ENCODE data around the gene PSAP. TPM values are rescaled to one million over a fixed set of nuclear protein-coding genes. Genes with fewer than 3 reads are reported as not detected.

PSAP gene
- total RNA-seq, 2 donors from 2014 or later, result 1,144 to 1,344 TPM

- no peak overlapping the region for H3K4me3 ChIP-seq
- no peaks in the 10 kb centered on the region for H3K9me3 ChIP-seq
- intact Hi-C loops (cut with DNase I), result no loop called here
- WGBS, result 74% methylated on average over 10 of the region's 10 CpGs
- H3K36me3 ChIP-seq, result no peaks in the 10 kb centered on the region
- no peaks in the 10 kb centered on the region for H3K4me1 ChIP-seq (replicated peaks)
- no peak for DNase-seq (ENCODE audit: low spot score)
- TF ChIP-seq CTCF (IDR thresholded peaks at IDR 0.05) (no peak), POLR2A (IDR thresholded peaks at IDR 0.05) (no peak), POLR2AphosphoS5 (IDR thresholded peaks at IDR 0.05) (no peak)
- H3K27me3 ChIP-seq (replicated peaks; ENCODE audit: insufficient read depth), result no peaks in the 10 kb centered on the region
- no peak overlapping the region for H3K27ac ChIP-seq
Observed at GRCh38 chr10:71797533-71798307, 53.3 kb downstream of the PSAP start.

GRCh38 chr10:71796749-71797405 lies 54.2 kb downstream of the PSAP start:
- TF ChIP-seq POLR2AphosphoS5 (IDR thresholded peaks at IDR 0.05), result no peak
- TF ChIP-seq CTCF (IDR thresholded peaks at IDR 0.05), result no peak
- TF ChIP-seq POLR2A (IDR thresholded peaks at IDR 0.05), result no peak
- Histone ChIP-seq H3K4me3 (no peak overlapping the region), H3K4me1 (replicated peaks) (no peaks in the 10 kb centered on the region), H3K27me3 (replicated peaks; ENCODE audit: insufficient read depth) (no peaks in the 10 kb centered on the region), H3K36me3 (no peaks in the 10 kb centered on the region), H3K9me3 (no peaks in the 10 kb centered on the region), H3K27ac (no peak overlapping the region)
- intact Hi-C loops (cut with DNase I), result no loop called here
- no peak for DNase-seq (ENCODE audit: low spot score)
- WGBS, result 89% methylated on average over 7 of the region's 7 CpGs

- TF ChIP-seq POLR2AphosphoS5 (IDR thresholded peaks at IDR 0.05) (no peak), POLR2A (IDR thresholded peaks at IDR 0.05) (no peak), CTCF (IDR thresholded peaks at IDR 0.05) (no peak)
- no peaks in the 10 kb centered on the region for H3K9me3 ChIP-seq
- intact Hi-C loops (cut with DNase I), result no loop called here
Observed at GRCh38 chr10:71795248-71795647, 55.8 kb downstream of the PSAP start.

GRCh38 chr10:71790749-71791440 lies 60.2 kb downstream of the PSAP start:
- H3K36me3 ChIP-seq, result no peaks in the 10 kb centered on the region
- 83% methylated on average over 17 of the region's 17 CpGs for WGBS
- no peak overlapping the region for H3K27ac ChIP-seq
- no peaks in the 10 kb centered on the region for H3K27me3 ChIP-seq (replicated peaks; ENCODE audit: insufficient read depth)
- H3K4me1 ChIP-seq (replicated peaks), result no peaks in the 10 kb centered on the region
- TF ChIP-seq CTCF (IDR thresholded peaks at IDR 0.05) (no peak), POLR2A (IDR thresholded peaks at IDR 0.05) (no peak), POLR2AphosphoS5 (IDR thresholded peaks at IDR 0.05) (no peak)
- intact Hi-C loops (cut with DNase I), result no loop called here
- no peak for DNase-seq (ENCODE audit: low spot score)
- H3K9me3 ChIP-seq, result no peaks in the 10 kb centered on the region
- no peak overlapping the region for H3K4me3 ChIP-seq

More at GRCh38 chr10:71795248-71795647, 55.8 kb downstream of the PSAP start:
- Histone ChIP-seq H3K36me3 (no peaks in the 10 kb centered on the region), H3K4me3 (no peak overlapping the region), H3K27ac (no peak overlapping the region), H3K4me1 (replicated peaks) (no peaks in the 10 kb centered on the region), H3K27me3 (replicated peaks; ENCODE audit: insufficient read depth) (no peaks in the 10 kb centered on the region)
- WGBS, result 40% methylated on average over 2 of the region's 2 CpGs
- DNase-seq (ENCODE audit: low spot score), result no peak

Measured in prostate gland (tissue), 2 donors.